GM12873 (cell line): ENCODE results near the gene NPHP4.

Experiments
- CTCF ChIP-seq: IDR thresholded peaks from 2 replicates; pipeline ENCODE4 v1.5.1; 2012; ENCODE audit warnings: low read depth, mild to moderate bottlenecking, moderate library complexity, low read length, control low read depth; ENCODE audit not compliant: insufficient read depth; ENCODE audit errors: missing control alignments

Gene NPHP4

GRCh38 chr1:5941671-5942070 is 50.6 kb downstream of the NPHP4 start:
- TF ChIP-seq CTCF, result no peak

- no peak for TF ChIP-seq CTCF
Observed at GRCh38 chr1:5940723-5941407, 51.4 kb downstream of the NPHP4 start.

GRCh38 chr1:5939271-5940170 is 52.7 kb downstream of the NPHP4 start:
- TF ChIP-seq CTCF, result no peak

- no peak for TF ChIP-seq CTCF
Observed at GRCh38 chr1:5938101-5938646, 54.1 kb downstream of the NPHP4 start.

GRCh38 chr1:5937373-5937857 is 54.8 kb downstream of the NPHP4 start:
- TF ChIP-seq CTCF, result no peak

- TF ChIP-seq CTCF, result no peak
Observed at GRCh38 chr1:5936621-5937372, 55.4 kb downstream of the NPHP4 start.
